ENCODE measurements around the gene IGF2BP3. TPM values are rescaled to one million over a fixed set of nuclear protein-coding genes. Genes with fewer than 3 reads are reported as not detected.

IGF2BP3 gene
- total RNA-seq, 2 donors from 2014 or later = 0.24 to 1.2 TPM

GRCh38 chr7:23338863-23339262, 131.4 kb downstream of the IGF2BP3 start:
- no peaks in the 10 kb centered on the region for H3K36me3 ChIP-seq
- intact Hi-C loops (cut with DNase I) = no loop called here
- no peak for TF ChIP-seq CTCF (IDR thresholded peaks at IDR 0.05)
- H3K27me3 ChIP-seq = no peaks in the 10 kb centered on the region
- DNase-seq = no peak
- H3K9ac ChIP-seq (ENCODE audit: low read depth in 2 of 2, low read length in 2 of 2) = no peak overlapping the region
- no peaks in the 10 kb centered on the region for H3K9me3 ChIP-seq
- H3K27ac ChIP-seq = no peak overlapping the region
- H3K4me3 ChIP-seq = no peak overlapping the region
- no peaks in the 10 kb centered on the region for H3K4me1 ChIP-seq

- Histone ChIP-seq H3K27me3 (no peaks in the 10 kb centered on the region), H3K36me3 (no peaks in the 10 kb centered on the region), H3K4me1 (no peaks in the 10 kb centered on the region), H3K9me3 (no peaks in the 10 kb centered on the region), H3K27ac (no peak overlapping the region), H3K9ac (ENCODE audit: low read depth in 2 of 2, low read length in 2 of 2) (no peak overlapping the region), H3K4me3 (no peak overlapping the region)
- intact Hi-C loops (cut with DNase I) = no loop called here
- TF ChIP-seq CTCF (IDR thresholded peaks at IDR 0.05) = no peak
- no peak for DNase-seq
These were observed 131.9 kb downstream of the IGF2BP3 start for GRCh38 chr7:23338439-23338838.

- no peak for DNase-seq
- H3K27me3 ChIP-seq = no peaks in the 10 kb centered on the region
- no peak for TF ChIP-seq CTCF (IDR thresholded peaks at IDR 0.05)
These were observed 132.9 kb downstream of the IGF2BP3 start for GRCh38 chr7:23337374-23337773.

GRCh38 chr7:23336799-23337283, 133.4 kb downstream of the IGF2BP3 start:
- TF ChIP-seq CTCF (IDR thresholded peaks at IDR 0.05) = no peak
- H3K4me1 ChIP-seq = no peaks in the 10 kb centered on the region
- no peak for DNase-seq
- no peak overlapping the region for H3K27ac ChIP-seq
- intact Hi-C loops (cut with DNase I) = no loop called here
- no peaks in the 10 kb centered on the region for H3K27me3 ChIP-seq
- no peak overlapping the region for H3K9ac ChIP-seq (ENCODE audit: low read depth in 2 of 2, low read length in 2 of 2)
- H3K9me3 ChIP-seq = no peaks in the 10 kb centered on the region
- no peak overlapping the region for H3K4me3 ChIP-seq
- H3K36me3 ChIP-seq = no peaks in the 10 kb centered on the region

More at GRCh38 chr7:23337374-23337773, 132.9 kb downstream of the IGF2BP3 start:
- Histone ChIP-seq H3K9me3 (no peaks in the 10 kb centered on the region), H3K4me3 (no peak overlapping the region), H3K4me1 (no peaks in the 10 kb centered on the region), H3K36me3 (no peaks in the 10 kb centered on the region), H3K27ac (no peak overlapping the region), H3K9ac (ENCODE audit: low read depth in 2 of 2, low read length in 2 of 2) (no peak overlapping the region)
- intact Hi-C loops (cut with DNase I) = no loop called here

- H3K9ac ChIP-seq (ENCODE audit: low read depth in 2 of 2, low read length in 2 of 2) = no peak overlapping the region
- no peak for DNase-seq
- H3K4me3 ChIP-seq = no peak overlapping the region
- H3K9me3 ChIP-seq = no peaks in the 10 kb centered on the region
- H3K27me3 ChIP-seq = no peaks in the 10 kb centered on the region
- no peak for TF ChIP-seq CTCF (IDR thresholded peaks at IDR 0.05)
- H3K27ac ChIP-seq = no peak overlapping the region
- H3K4me1 ChIP-seq = no peaks in the 10 kb centered on the region
- intact Hi-C loops (cut with DNase I) = no loop called here
- H3K36me3 ChIP-seq = no peaks in the 10 kb centered on the region
These were observed 134.2 kb downstream of the IGF2BP3 start for GRCh38 chr7:23336086-23336485.
